BLaER1 treated with 17β-estradiol and CSF1 and Interleukin-3, amounts not matched to agents 10 nM and 100 nM (cell line): ENCODE measurements around the gene RNF150.

Experiments used
- H3K27ac ChIP-seq, 11 experiments: shearing (Covaris generic); formaldehyde crosslinking; 2 replicates each; pipeline ENCODE4 v1.8.1; 2022
- H3K27me3 ChIP-seq, 11 experiments: shearing (Covaris generic); formaldehyde crosslinking; 2 replicates each; pipeline ENCODE4 v1.8.1; 2022
- H3K36me3 ChIP-seq, 11 experiments: shearing (Covaris generic); formaldehyde crosslinking; 2 replicates each; pipeline ENCODE4 v1.8.1; 2022
- H3K4me1 ChIP-seq, 10 experiments: shearing (Covaris generic); formaldehyde crosslinking; 2 replicates each; pipeline ENCODE4 v1.8.1; 2022
- H3K4me2 ChIP-seq, 11 experiments: shearing (Covaris generic); formaldehyde crosslinking; 2 replicates each; pipeline ENCODE4 v1.8.1; 2022
- H3K4me3 ChIP-seq, 10 experiments: shearing (Covaris generic); formaldehyde crosslinking; 2 replicates each; pipeline ENCODE4 v1.8.1; 2022
- H3K9ac ChIP-seq, 11 experiments: shearing (Covaris generic); formaldehyde crosslinking; 2 replicates each; pipeline ENCODE4 v1.8.1; 2022
- H3K9me3 ChIP-seq, 11 experiments: shearing (Covaris generic); formaldehyde crosslinking; replicated peaks in 1 of 11; 2 replicates each; pipeline ENCODE4 v1.8.1; 2022
- H4K20me1 ChIP-seq, 11 experiments: shearing (Covaris generic); formaldehyde crosslinking; 2 replicates each; pipeline ENCODE4 v1.8.1; 2022
- Cebpa-rat ChIP-seq, 11 experiments: shearing (Covaris generic); IDR thresholded peaks; 2 replicates each; pipeline ENCODE4 v1.8.1; 2022

The RNF150 gene

GRCh38 chr4:140877781-140878180, 255.5 kb downstream of the RNF150 start:
- no peaks in the 10 kb centered on the region for H3K27me3 ChIP-seq
- H3K4me1 ChIP-seq, result no peaks in the 10 kb centered on the region
- H4K20me1 ChIP-seq, result no peaks in the 10 kb centered on the region
- H3K9me3 ChIP-seq, result peaks cover 3 to 26% (median 12%) of the 10 kb centered on the region in 11 experiments; a peak in 17 of 22 replicates
- H3K4me3 ChIP-seq, result no peak overlapping the region
- H3K36me3 ChIP-seq, result no peaks in the 10 kb centered on the region
- no peak for TF ChIP-seq Cebpa-rat (IDR thresholded peaks at IDR 0.05)
- no peak overlapping the region for H3K27ac ChIP-seq
- H3K4me2 ChIP-seq, result no peak overlapping the region
- H3K9ac ChIP-seq, result no peak overlapping the region

DNA sequence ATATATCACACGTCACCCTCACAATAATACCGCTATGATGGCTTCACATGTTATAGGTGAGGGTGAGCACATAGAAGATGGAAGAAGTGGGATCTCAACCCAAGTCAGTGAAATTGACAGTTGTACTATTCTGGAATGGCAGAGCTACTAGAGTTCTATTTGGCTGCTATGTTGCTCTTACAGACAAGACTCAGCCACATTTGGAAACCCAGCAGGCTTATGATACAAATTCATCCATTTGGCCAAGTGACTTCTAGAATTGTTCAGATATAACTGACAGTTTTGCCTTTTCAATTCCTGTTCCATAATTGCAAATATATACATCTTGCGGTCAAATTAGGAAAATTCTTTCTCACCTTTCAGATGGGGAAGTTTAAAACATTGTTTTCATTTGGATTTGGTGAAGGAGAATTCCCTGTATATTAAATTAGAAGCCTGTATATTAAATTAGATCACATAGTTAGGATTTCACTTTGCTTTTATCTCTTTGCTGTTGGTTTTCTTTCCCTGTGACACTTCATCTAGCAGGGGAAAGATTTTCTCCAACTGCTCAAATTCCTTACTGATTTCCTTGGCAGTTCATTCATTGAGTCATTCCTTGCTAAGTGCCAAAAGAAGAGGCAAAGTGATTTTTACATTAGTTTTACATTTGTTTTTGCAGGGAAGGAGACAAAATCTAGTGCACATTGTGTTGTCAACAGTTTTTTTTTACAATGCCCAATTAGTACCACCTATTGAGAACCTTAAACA, 256.5 kb downstream of the RNF150 start:
- TF ChIP-seq Cebpa-rat (IDR thresholded peaks at IDR 0.05), result no peak
- no peak overlapping the region for H3K4me2 ChIP-seq
- H3K27ac ChIP-seq, result no peak overlapping the region
- no peaks in the 10 kb centered on the region for H3K36me3 ChIP-seq
- H3K9ac ChIP-seq, result no peak overlapping the region
- H3K4me3 ChIP-seq, result no peak overlapping the region
- peaks cover 3 to 26% (median 12%) of the 10 kb centered on the region in 11 experiments; a peak in 17 of 22 replicates for H3K9me3 ChIP-seq
- H4K20me1 ChIP-seq, result no peaks in the 10 kb centered on the region
- H3K4me1 ChIP-seq, result no peaks in the 10 kb centered on the region
- no peaks in the 10 kb centered on the region for H3K27me3 ChIP-seq

DNA sequence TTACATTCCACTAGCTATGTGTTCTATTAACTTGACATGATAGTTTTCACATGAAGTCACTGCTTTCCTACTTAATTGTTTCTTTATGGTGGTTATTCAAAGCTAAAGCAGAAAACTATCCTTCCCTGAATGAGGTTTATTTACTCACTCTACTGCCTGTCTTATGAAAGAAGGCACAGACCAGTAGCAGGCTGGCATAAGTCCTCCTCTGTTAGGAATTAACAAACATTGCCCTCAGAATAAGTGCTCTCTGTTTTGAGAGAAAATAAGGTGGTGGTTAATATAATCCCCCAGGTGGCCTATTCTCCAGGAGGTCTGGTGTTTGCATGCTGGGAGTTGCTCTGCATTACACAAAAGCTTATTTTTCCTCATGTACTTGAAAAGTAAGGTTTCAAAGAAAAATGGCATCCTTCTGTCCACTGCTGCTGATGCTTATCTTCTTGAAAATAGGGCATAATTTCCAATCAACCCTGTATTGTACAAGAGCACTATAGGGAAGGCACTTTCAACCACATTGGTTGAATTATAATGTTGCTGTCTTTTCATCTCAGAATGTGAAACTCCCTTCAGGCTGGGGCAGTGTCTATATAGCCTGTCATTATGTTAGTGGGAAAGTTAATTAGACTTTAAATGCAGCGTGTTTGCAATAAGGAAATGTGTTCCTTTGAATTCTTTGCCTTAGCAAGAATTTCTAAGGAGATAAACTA, 257.4 kb downstream of the RNF150 start:
- H3K36me3 ChIP-seq, result no peaks in the 10 kb centered on the region
- no peak overlapping the region for H3K27ac ChIP-seq
- no peaks in the 10 kb centered on the region for H3K4me1 ChIP-seq
- no peaks in the 10 kb centered on the region for H3K27me3 ChIP-seq
- H3K4me2 ChIP-seq, result no peak overlapping the region
- H3K9me3 ChIP-seq, result peaks cover 3 to 26% (median 12%) of the 10 kb centered on the region in 11 experiments; a peak in 17 of 22 replicates
- H4K20me1 ChIP-seq, result no peaks in the 10 kb centered on the region
- no peak overlapping the region for H3K4me3 ChIP-seq
- TF ChIP-seq Cebpa-rat (IDR thresholded peaks at IDR 0.05), result no peak
- H3K9ac ChIP-seq, result no peak overlapping the region

GRCh38 chr4:140874056-140874455, 259.2 kb downstream of the RNF150 start:
- TF ChIP-seq Cebpa-rat (IDR thresholded peaks at IDR 0.05), result no peak
- Histone ChIP-seq H3K4me2 (no peak overlapping the region), H3K36me3 (no peaks in the 10 kb centered on the region), H3K27me3 (no peaks in the 10 kb centered on the region), H4K20me1 (no peaks in the 10 kb centered on the region), H3K27ac (no peak overlapping the region), H3K9me3 (peaks cover 0 to 9% (median 5%) of the 10 kb centered on the region in 11 experiments; a peak in 14 of 22 replicates), H3K4me1 (no peaks in the 10 kb centered on the region), H3K9ac (no peak overlapping the region), H3K4me3 (no peak overlapping the region)

- no peaks in the 10 kb centered on the region for H3K36me3 ChIP-seq
- H3K4me3 ChIP-seq, result no peak overlapping the region
- H3K9ac ChIP-seq, result no peak overlapping the region
- H4K20me1 ChIP-seq, result no peaks in the 10 kb centered on the region
- TF ChIP-seq Cebpa-rat (IDR thresholded peaks at IDR 0.05), result no peak
- H3K27me3 ChIP-seq, result no peaks in the 10 kb centered on the region
- H3K27ac ChIP-seq, result no peak overlapping the region
- no peak overlapping the region for H3K4me2 ChIP-seq
- no peaks in the 10 kb centered on the region for H3K4me1 ChIP-seq
- no peaks in the 10 kb centered on the region for H3K9me3 ChIP-seq
Observed at GRCh38 chr4:140871368-140871767, 261.9 kb downstream of the RNF150 start.

- H3K4me2 ChIP-seq, result no peak overlapping the region
- no peak overlapping the region for H3K9ac ChIP-seq
- H3K27me3 ChIP-seq, result no peaks in the 10 kb centered on the region
- H3K4me3 ChIP-seq, result no peak overlapping the region
- H3K4me1 ChIP-seq, result no peaks in the 10 kb centered on the region
- no peaks in the 10 kb centered on the region for H3K36me3 ChIP-seq
- H4K20me1 ChIP-seq, result no peaks in the 10 kb centered on the region
- H3K27ac ChIP-seq, result no peak overlapping the region
- no peaks in the 10 kb centered on the region for H3K9me3 ChIP-seq
- no peak for TF ChIP-seq Cebpa-rat (IDR thresholded peaks at IDR 0.05)
Observed at GRCh38 chr4:140870427-140870826, 262.8 kb downstream of the RNF150 start.

DNA sequence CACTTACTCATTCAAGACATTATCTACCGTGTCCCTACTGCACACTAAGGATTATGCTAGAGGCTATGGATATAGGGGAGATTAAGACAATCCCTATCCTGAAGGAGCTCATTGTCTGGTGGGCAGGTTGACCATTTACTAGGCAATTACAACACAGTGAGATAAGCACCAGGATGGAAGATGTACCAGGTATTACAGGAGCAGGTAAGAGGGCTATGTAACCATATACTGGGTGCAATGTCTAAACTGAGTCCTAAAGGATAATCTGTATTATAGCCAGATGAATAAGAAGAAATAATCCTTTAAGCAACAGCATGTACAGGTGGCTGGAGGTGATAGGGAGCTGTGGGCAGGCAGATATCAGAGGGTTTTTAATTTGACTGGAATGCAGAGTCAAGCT, 263.8 kb downstream of the RNF150 start:
- no peak overlapping the region for H3K27ac ChIP-seq
- no peaks in the 10 kb centered on the region for H3K36me3 ChIP-seq
- no peak overlapping the region for H3K4me2 ChIP-seq
- H3K4me3 ChIP-seq, result no peak overlapping the region
- H3K27me3 ChIP-seq, result no peaks in the 10 kb centered on the region
- H3K9ac ChIP-seq, result no peak overlapping the region
- H3K4me1 ChIP-seq, result no peaks in the 10 kb centered on the region
- no peaks in the 10 kb centered on the region for H4K20me1 ChIP-seq
- no peak for TF ChIP-seq Cebpa-rat (IDR thresholded peaks at IDR 0.05)
- no peaks in the 10 kb centered on the region for H3K9me3 ChIP-seq

GRCh38 chr4:140867356-140867755, 265.9 kb downstream of the RNF150 start:
- no peaks in the 10 kb centered on the region for H3K36me3 ChIP-seq

DNA sequence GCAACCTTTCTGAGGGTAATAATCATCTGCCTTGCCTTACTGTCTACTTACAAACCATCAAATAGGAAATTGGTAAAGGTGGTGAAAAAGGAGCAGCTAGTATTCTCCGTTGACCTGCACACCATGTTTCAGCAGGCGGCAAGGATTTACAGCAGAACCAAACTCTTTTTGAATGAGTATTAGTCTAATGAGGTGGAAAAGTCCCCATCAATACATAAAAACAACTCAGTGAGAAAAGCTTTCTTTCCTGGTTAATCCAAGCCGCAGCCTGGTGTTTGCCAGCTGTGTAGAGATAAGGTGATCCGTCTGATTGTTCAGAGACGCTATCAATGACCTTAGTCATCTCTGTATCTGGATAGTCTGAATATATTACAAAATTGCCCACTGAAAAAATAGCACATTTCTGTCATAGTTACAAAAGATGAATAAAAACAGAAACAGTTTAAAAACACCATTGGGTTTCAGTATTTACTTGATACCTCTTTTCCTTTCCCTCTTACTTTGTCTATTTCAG, 266.7 kb downstream of the RNF150 start:
- Histone ChIP-seq H3K4me1 (peaks cover 0 to 12% (median 2%) of the 10 kb centered on the region in 10 experiments; a peak in 7 of 20 replicates), H3K9me3 (no peaks in the 10 kb centered on the region), H3K36me3 (no peaks in the 10 kb centered on the region), H3K27ac (no peak overlapping the region), H4K20me1 (no peaks in the 10 kb centered on the region), H3K9ac (no peak overlapping the region), H3K27me3 (no peaks in the 10 kb centered on the region), H3K4me3 (no peak overlapping the region), H3K4me2 (no peak overlapping the region)
- TF ChIP-seq Cebpa-rat (IDR thresholded peaks at IDR 0.05), result no peak

More at GRCh38 chr4:140867356-140867755, 265.9 kb downstream of the RNF150 start:
- no peak for TF ChIP-seq Cebpa-rat (IDR thresholded peaks at IDR 0.05)
- Histone ChIP-seq H3K27ac (no peak overlapping the region), H3K4me1 (peaks cover 0 to 12% (median 2%) of the 10 kb centered on the region in 10 experiments; a peak in 7 of 20 replicates), H3K4me3 (no peak overlapping the region), H3K27me3 (no peaks in the 10 kb centered on the region), H3K9me3 (no peaks in the 10 kb centered on the region), H4K20me1 (no peaks in the 10 kb centered on the region), H3K9ac (no peak overlapping the region), H3K4me2 (no peak overlapping the region)
